Stimulated activated CD8-positive, alpha-beta memory T cell treated with anti-CD3 and anti-CD28 coated beads, Interleukin-4, amount 100 ng/mL, for 48 hours (primary cell): ENCODE results near the gene ALLC.
"Not testable (repeated sequence)": the region's sequence is repeated elsewhere in the genome, so short reads cannot be mapped to it uniquely, and the experiment has no call there.

Experiments used
- DNase-seq: peaks from one replicate; pipeline ENCODE4 v3.0.0-alpha.2; 2020

The ALLC gene

DNA sequence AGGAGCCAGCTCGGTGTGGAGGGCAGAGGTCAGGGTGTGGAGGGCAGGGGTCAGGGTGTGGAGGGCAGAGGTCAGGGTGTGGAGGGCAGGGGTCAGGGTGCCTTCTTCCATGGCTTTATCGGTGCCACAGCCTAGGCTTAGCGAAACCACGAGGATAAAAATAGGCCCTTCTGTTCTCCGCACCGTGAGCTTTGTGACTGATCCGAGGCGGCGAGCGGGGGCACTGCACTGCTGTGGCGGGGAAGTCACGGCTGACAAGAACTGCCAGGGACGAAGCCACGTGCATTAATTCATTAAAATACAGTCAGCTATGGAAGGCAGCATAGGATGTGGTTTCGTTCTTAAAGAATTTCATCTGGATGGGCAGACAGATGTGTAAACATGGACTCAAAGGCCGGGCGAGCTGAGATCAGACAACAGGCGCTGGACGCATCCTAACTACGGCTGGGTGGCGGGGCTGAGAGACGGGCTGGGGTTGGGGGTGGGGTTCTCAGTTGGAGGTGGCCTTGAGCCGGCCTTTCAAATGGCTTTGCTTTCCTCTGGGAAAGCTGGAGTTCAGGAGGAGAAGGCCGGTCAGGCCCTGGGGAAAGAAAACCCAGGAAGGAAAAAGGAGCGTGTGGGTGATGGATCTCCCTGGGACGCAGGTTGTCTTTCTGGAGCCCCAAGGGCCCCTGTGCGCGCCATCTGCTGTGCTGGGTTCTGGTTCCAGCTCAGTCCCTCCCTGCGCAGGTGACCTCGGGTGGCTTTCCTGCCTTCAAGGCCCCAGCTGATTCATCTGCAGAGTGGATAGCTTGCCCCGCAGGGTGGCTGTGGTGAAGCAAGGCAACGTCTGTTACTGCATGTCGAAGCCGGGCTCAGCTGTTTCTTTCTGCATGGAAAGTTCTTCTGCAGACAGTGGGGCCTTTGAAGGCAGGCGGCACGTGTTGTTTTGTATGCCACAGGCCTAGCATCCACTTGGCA is 958 bp upstream of the ALLC start:
- no peak for DNase-seq

DNA sequence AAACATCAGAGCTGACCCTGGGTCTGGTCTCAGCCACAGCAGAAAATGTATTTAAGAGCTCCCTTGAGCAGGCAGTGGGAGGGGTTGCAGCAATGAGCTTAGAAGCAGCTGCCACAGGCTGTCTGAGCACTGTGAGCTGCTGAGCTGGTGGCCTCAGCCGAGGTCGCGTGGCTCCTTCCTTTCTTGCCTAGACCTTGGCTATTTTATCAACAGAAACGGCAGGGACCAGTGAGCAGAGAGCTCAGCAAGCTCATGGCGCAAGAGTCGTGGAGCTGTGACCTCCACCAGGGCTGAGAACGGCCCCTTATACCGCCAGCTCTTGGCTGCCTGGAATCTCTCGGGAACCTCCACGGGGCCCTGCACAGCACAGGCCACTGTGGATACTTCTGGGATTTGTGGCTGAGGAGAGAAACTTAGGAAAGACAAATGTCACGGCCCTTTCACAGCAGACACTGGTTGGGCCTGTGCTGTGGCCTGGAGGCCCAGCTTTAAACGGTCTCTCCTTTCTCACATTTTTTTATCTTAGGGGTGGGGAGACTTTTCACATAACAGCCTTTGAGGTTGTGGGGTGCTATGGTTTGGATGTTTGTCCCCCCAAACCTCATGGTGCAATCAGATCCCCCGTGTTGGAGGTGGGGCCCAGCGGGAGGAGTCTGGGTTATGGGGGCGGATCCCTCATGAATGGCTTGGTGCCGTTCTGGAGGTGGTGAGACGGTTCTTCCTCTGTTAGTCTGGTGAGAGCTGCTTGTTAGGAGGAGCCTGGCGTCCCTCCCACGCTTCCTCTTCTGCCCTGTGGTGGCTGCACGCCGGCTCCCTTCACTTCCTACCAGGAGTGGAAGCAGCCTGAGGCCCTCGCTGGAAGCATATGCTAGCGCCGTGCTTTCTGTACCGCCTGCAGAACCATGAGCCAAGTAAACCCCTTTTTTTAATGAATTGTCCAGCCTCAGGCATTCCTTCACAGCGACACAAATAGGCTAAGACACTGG is 1.7 kb downstream of the ALLC start:
- no peak for DNase-seq

DNA sequence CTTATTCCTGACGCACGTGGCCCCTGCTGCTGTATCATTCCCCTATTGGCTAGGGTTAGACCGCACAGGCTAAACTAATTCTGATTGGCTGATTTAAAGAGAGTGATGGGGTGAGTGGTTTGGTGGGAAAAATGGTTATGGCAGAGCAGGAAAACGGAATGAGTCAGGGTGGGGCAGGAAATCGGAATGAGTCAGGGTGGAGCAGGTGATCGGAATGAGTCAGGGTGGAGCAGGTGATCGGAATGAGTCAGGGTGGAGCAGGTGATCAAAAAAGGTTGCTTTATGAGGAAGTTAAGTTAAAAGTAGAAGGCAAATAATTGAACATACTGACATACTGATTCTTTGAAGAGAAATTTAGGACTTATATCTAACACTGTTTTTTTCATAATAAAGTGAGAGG is 2.6 kb downstream of the ALLC start:
- DNase-seq = not testable (repeated sequence)

- DNase-seq = no peak
These were observed 3.2 kb downstream of the ALLC start for GRCh38 chr2:3661149-3661660.

- DNase-seq = no peak
These were observed 4.2 kb downstream of the ALLC start for GRCh38 chr2:3662239-3662638.

DNA sequence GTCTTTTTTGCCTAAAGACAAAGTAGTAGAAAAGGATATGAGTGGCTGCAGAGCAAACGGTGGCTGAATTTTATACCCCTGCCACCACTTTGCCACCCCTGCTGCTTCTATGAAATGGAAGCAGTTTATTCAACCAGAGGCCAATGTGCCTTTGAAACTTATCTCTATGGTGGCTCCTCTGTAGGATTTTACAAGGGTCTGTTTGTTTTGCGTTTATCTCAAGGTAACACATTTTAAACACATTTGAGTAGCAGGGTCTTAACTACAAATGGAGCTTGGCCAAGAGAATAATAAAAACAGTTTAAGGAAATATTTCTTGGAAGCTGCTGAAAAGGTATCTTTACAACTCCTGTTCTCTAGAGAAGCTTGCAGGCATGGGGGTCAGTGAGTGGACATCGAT is 6.1 kb downstream of the ALLC start:
- no peak for DNase-seq

GRCh38 chr2:3664925-3665324 is 6.9 kb downstream of the ALLC start:
- DNase-seq = no peak

DNA sequence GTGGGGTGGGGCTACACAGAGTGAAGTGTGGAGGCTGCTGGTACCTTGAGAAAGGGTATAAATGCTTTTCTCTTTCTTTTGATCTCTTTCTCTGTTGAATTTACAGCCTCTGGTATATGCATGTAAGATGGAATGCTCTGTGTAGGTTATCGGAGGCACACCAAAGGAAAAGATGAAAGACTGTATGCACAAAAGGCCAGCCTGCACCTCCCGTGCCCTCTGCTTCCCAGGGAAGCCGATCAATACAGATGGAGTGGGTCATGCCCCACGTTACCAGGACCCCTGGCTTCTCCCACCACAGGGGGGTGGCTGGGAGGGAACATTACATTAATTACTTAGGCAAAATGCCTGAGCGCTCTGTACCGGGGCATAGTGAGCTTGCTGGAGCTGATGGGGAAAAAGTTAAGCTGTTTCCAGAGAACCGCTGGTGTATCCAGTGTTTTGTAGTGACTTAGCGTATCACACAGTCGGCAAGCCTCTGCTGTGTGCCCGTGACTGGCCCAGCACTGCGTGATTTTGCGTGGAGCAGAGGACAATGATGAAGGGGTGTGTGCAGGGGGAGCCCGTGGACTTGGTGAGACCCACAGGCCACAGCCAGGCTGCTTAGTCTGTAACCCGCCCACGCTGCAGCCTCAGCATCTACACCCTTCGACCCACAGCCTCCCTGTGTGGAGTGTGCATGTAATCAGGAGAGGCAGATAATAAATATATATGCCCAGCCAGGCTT is 8.0 kb downstream of the ALLC start:
- peak; percentile 6 for DNase-seq

DNA sequence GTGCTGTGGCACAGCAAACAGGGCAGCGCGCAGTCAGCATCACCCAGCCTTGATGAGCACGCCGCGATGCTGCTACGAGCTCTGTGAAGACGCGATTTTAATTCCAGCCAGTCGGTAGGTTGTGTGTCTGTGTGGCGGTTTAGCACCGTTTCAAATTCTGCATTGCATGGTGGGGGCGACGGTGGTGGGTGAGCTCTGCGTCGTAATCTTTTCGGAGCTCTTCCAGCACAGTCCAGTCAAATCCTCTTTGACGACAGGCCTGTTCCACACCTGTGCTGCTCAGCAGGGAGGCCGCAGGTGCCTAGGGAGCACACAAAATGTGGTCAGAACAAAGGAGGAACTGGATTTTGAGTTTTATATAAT is 8.6 kb downstream of the ALLC start:
- no peak for DNase-seq

DNA sequence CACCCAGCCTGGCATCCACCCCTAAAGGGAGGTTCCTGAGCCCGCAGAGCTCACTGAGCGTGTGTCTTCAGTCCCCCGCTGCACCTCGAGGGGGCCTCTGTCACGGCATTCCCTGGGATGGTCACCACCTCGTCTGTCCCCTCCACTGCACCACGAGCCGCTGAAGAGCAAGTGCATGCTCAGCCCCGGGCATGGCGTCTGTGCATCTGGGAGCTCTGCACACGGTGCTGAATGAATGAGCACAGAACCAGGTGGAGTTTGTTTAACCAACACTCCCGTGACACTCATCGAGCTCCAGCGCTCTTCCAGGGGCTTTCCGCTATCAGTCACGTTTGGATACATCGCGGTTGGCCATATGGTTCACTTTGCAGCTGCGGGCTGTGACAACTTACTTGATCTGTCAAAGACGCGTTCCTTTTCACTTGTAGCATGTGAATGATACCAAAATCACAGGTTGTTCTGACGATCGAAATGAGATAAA is 9.2 kb downstream of the ALLC start:
- DNase-seq = peak; percentile 2

DNA sequence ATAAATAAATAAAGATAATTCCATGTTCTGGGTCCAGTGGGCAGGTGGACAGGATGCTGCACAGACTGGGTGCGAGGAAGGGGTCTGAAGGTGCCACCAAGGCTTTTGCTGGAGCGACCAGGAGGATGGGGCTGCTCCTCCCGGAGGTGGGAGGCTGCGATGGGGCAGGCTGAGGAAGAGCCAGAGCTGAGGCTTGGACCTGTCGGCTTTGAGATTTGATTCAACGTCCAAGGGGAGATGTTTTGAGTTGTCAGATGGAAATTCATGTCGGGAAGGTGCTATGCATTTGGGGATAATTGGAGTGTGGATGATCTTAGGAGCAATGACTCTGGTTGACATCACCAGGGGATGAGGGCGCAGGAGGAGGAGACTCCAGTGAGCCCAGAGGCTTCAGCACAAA is 11.7 kb downstream of the ALLC start:
- peak; percentile 13 for DNase-seq

- DNase-seq = peak; percentile 15
These were observed 12.4 kb downstream of the ALLC start for GRCh38 chr2:3670376-3670775.

- DNase-seq = no peak
These were observed 12.9 kb downstream of the ALLC start for GRCh38 chr2:3670941-3671340.

DNA sequence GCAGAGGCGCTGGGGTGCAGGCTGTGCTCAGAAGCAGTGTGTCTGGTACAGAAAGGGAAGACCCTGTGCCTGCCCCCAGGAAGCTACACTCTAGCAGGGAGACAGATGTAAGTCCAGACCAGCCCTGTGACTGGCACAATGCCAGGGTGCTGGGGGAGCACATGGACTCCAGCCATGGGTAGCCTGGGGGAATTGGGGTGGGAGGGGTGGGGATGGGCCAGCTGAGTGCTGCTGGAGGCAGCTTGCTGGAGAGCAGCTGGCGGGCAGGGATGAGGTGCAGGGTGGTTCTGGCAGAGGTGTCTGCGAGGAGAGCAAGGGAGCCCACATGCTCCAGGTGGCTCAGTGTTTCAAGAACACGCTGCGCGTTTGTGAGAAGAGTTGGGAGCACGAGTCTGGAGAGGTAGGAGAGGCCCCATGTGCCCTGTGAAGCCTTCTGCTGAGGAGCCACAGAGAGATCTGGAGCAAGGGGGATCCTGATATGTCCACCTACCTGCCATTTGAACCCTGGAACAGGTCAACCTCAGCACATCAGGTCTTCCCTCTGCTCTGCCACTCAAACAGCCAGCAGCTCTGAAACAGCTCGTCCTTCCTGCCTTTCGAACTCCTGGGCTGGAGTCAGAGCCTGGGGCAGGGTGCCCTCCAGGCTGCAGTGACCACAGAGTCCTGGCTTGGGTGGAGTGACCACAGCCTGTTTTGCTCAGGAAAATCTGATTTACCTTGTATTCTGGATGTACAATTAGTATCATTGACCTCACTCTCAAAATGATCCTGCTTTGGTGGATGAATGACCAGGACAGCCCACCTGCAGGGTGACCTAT is 15.1 kb downstream of the ALLC start:
- DNase-seq = no peak

DNA sequence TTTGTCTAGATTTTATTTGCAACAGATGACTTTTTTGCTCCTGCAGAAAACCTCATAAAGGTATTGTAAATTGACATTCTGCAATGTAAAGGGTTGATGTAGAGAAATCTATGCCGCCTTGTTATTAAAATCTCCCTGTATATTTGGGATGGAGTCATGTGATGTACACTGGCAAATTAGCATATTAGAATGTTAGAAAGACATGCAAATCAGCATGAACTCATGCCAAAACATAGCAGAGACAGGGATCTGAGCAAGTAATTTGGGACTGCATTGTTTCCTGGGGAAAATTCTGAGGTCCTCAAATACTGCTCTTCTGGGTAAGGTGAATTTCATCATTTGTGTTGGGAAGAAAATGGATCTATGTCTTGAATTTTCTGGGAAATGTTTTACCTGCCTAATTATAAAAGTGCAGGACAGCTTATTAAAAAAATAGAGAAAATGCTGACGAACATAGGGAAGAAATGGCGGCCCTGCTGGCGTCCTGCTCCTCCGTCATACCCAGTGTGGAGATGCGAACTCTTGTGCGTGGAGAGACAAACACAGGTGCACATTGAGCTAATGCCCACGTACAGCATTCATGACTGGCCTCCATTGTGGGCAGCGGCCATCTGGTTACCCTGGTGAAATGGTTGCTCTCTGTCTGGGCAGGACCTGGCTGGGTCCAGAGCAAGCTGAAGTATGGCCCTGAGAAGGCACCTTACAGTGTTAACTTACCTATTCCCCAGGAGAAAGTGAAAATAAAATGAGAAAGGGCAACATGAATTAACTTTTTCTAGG is 16.3 kb downstream of the ALLC start:
- DNase-seq = no peak

DNA sequence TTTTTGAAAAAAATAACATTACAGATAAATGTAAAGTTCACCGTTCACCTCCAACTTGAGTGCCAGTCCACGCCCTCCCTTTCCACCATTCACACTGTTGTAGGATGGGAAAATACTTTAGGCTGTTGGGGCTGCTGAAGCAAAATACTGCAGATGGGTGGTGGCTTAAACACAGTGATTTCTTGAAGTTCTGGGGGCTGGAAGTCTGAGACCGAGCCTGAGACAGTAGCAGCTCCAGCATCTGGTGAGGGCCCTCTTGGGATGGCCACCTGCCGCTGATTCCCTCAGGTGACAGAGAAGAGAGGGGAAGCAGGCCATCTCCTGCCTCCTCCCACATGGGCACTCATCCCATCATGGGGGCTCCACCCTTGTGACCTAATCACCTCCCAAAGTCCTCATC is 17.7 kb downstream of the ALLC start:
- DNase-seq = no peak

DNA sequence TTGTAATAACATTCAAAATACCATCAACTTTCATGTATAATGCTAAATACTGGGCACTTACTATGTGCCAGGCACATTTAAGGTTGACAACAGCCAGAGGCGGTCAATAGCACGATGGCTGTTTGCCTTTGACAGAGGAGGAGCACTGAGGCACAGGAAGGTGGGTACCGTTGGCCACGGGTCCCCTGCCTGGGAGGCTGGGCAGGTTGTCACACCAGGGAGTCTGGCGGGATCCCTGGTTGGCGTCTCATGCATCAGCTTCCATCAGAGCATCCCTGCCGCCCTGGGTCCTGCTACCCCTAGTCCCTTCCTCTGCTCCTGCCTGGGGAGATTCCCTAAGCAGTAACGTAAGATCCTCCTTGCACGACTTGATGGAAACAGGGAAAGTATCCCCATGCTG is 19.4 kb downstream of the ALLC start:
- no peak for DNase-seq

DNA sequence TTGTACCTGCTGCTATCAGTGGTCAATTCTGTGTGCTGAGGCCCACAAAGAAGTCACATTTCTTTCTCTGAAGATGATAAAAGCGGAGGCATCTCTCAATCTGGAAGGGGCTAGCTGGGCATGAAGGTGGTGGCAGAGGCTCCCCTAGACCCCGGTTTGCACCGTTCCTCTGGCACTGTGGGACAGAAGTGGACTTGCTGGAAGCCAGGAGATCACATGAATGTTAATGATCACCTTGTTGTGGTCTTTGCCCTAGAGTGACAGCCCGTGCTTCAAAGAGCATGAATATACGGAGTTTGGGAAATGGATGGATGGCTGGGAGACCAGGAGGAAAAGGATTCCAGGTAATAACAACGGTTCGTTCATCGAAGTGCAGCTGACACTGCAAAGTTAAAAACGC is 20.2 kb downstream of the ALLC start:
- no peak for DNase-seq

DNA sequence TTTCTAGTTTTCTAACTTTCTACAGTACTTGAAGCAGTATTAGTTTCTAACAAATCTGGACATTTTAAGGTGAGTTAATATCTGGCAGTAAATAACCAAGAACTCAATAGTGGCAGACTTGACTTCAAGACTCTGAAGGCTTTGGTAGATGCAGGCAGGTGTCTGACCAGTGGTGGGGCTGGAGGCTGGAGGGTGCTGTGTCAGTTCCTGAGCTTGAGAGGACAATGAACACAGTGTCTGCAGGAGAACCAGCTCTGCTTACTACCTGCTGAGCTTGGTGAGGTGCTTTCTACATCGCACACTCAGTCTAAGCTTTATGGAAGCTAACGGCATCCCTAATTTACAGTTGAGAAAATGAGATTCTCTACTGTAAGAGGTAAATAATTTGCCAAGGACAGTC is 21.2 kb downstream of the ALLC start:
- no peak for DNase-seq

GRCh38 chr2:3679616-3680393 is 21.8 kb downstream of the ALLC start:
- DNase-seq = no peak
